ENCODE data around the gene DAPK3.

The DAPK3 gene

GRCh38 chr19:4016903-4017638, 46.2 kb upstream of the DAPK3 start (continued):
- no peak for TF ChIP-seq CSRNP3 (CRISPR knock-in tag; IDR thresholded peaks at IDR 0.05)
- no peak for TF ChIP-seq ISL1 (CRISPR knock-in tag; IDR thresholded peaks at IDR 0.05)

GRCh38 chr19:4016486-4016885, 45.6 kb upstream of the DAPK3 start:
- ATAC-seq = no peak
- no peak for TF ChIP-seq PATZ1 (CRISPR knock-in tag; IDR thresholded peaks at IDR 0.05; ENCODE audit: borderline replicate concordance)
- TF ChIP-seq GLIS3 (CRISPR knock-in tag; IDR thresholded peaks at IDR 0.05) = no peak
- no peak for TF ChIP-seq OSR1 (CRISPR knock-in tag; IDR thresholded peaks at IDR 0.05)
- no peak for TF ChIP-seq ZFP30 (CRISPR knock-in tag; IDR thresholded peaks at IDR 0.05)
- TF ChIP-seq ZNF565 (CRISPR knock-in tag; conservative IDR thresholded peaks at IDR 0.05; ENCODE audit: low read depth) = no peak

GRCh38 chr19:4015705-4016402, 45.0 kb upstream of the DAPK3 start:
- ATAC-seq = no peak
- TF ChIP-seq BACH2 (CRISPR knock-in tag; IDR thresholded peaks at IDR 0.05; ENCODE audit: borderline replicate concordance) = no peak
- no peak for TF ChIP-seq TSHZ2 (CRISPR knock-in tag; IDR thresholded peaks at IDR 0.05)
- TF ChIP-seq PATZ1 (CRISPR knock-in tag; IDR thresholded peaks at IDR 0.05; ENCODE audit: borderline replicate concordance) = no peak
- TF ChIP-seq POU6F1 (CRISPR knock-in tag; IDR thresholded peaks at IDR 0.05; ENCODE audit: borderline replicate concordance, low read depth) = no peak
- TF ChIP-seq SNAI2 (CRISPR knock-in tag; IDR thresholded peaks at IDR 0.05) = no peak
- TF ChIP-seq ESRRG (CRISPR knock-in tag; IDR thresholded peaks at IDR 0.05) = no peak
- TF ChIP-seq ZFP3 (CRISPR knock-in tag; IDR thresholded peaks at IDR 0.05) = no peak
- no peak for TF ChIP-seq CSRNP3 (CRISPR knock-in tag; IDR thresholded peaks at IDR 0.05)
- no peak for TF ChIP-seq ARNTL (CRISPR knock-in tag; IDR thresholded peaks at IDR 0.05; ENCODE audit: borderline replicate concordance, low read depth)
- TF ChIP-seq ZC3H10 (CRISPR knock-in tag; IDR thresholded peaks at IDR 0.05) = no peak
- TF ChIP-seq TOX (CRISPR knock-in tag; IDR thresholded peaks at IDR 0.05; ENCODE audit: borderline replicate concordance) = no peak
- TF ChIP-seq GLIS3 (CRISPR knock-in tag; IDR thresholded peaks at IDR 0.05) = no peak
- TF ChIP-seq PPARA (CRISPR knock-in tag; IDR thresholded peaks at IDR 0.05; ENCODE audit: borderline replicate concordance) = no peak
- no peak for TF ChIP-seq ZFP30 (CRISPR knock-in tag; IDR thresholded peaks at IDR 0.05)
